AG10803 (cell line): Measurements from ENCODE around the gene LRRC61.
"Not testable (repeated sequence)": the region's sequence is repeated elsewhere in the genome, so short reads cannot be mapped to it uniquely, and the experiment has no call there.

Experiments
- DNase-seq: peaks from one replicate; pipeline ENCODE4 v3.0.0; 2010; ENCODE audit warnings: low read depth
- H3K4me3 ChIP-seq: 2 replicates; pipeline ENCODE4 v1.5.1; 2011; ENCODE audit warnings: mild to moderate bottlenecking, low read length, control low read depth
- CTCF ChIP-seq: conservative IDR thresholded peaks from 2 replicates; pipeline ENCODE4 v1.5.1; 2011; ENCODE audit warnings: mild to moderate bottlenecking, low read length, control low read depth, inconsistent platforms

Gene LRRC61

GRCh38 chr7:150382844-150383225 is 59.7 kb downstream of the LRRC61 start:
- DNase-seq, result no peak
- no peak for TF ChIP-seq CTCF
- H3K4me3 ChIP-seq, result no peak overlapping the region

- no peak overlapping the region for H3K4me3 ChIP-seq
- no peak for TF ChIP-seq CTCF
- DNase-seq, result no peak
Measured at GRCh38 chr7:150383710-150384397, 60.7 kb downstream of the LRRC61 start.

GRCh38 chr7:150384406-150385301 is 61.5 kb downstream of the LRRC61 start:
- DNase-seq, result no peak
- no peak overlapping the region for H3K4me3 ChIP-seq
- TF ChIP-seq CTCF, result no peak

GRCh38 chr7:150385302-150385723 is 62.2 kb downstream of the LRRC61 start:
- no peak for TF ChIP-seq CTCF
- no peak for DNase-seq
- no peak overlapping the region for H3K4me3 ChIP-seq

- not testable (repeated sequence) for H3K4me3 ChIP-seq, DNase-seq
Measured at GRCh38 chr7:150385884-150386283, 62.7 kb downstream of the LRRC61 start.
